ENCODE measurements around the gene DEPP1.

DEPP1 gene

GRCh38 chr10:44970812-44971395 lies 7.7 kb downstream of the DEPP1 start:
- no peaks in the 10 kb centered on the region for H3K36me3 ChIP-seq (ENCODE audit: control insufficient read depth, insufficient read depth, low read length)
- peaks cover 27% of the 10 kb centered on the region for H3K79me2 ChIP-seq
- no peak overlapping the region for H3K4me3 ChIP-seq (ENCODE audit: low read depth, low read length)
- no peaks in the 10 kb centered on the region for H3K27me3 ChIP-seq (ENCODE audit: control insufficient read depth, insufficient read depth, low read length)
- no peak overlapping the region for H3K27ac ChIP-seq
- H3K4me1 ChIP-seq: no peaks in the 10 kb centered on the region
- H3K4me2 ChIP-seq (ENCODE audit: low read length): no peak overlapping the region
- no peak overlapping the region for H3K9ac ChIP-seq
- no peak for TF ChIP-seq CTCF (IDR thresholded peaks at IDR 0.05)
- H3K9me3 ChIP-seq (ENCODE audit: control insufficient read depth, low read length): no peaks in the 10 kb centered on the region
- H2AFZ ChIP-seq: no peak overlapping the region

- no peaks in the 10 kb centered on the region for H3K36me3 ChIP-seq (ENCODE audit: control insufficient read depth, insufficient read depth, low read length)
- no peak overlapping the region for H2AFZ ChIP-seq
- H3K27me3 ChIP-seq (ENCODE audit: control insufficient read depth, insufficient read depth, low read length): no peaks in the 10 kb centered on the region
- H3K27ac ChIP-seq: no peak overlapping the region
- no peak overlapping the region for H3K9ac ChIP-seq
- H3K79me2 ChIP-seq: peaks cover 33% of the 10 kb centered on the region
- no peaks in the 10 kb centered on the region for H3K9me3 ChIP-seq (ENCODE audit: control insufficient read depth, low read length)
- no peak overlapping the region for H3K4me2 ChIP-seq (ENCODE audit: low read length)
- no peak for TF ChIP-seq CTCF (IDR thresholded peaks at IDR 0.05)
- no peak overlapping the region for H3K4me3 ChIP-seq (ENCODE audit: low read depth, low read length)
- peaks cover 3% of the 10 kb centered on the region for H3K4me1 ChIP-seq
Observed at GRCh38 chr10:44969854-44970253, 8.8 kb downstream of the DEPP1 start.

- H3K4me3 ChIP-seq (ENCODE audit: low read depth, low read length): no peak overlapping the region
- H3K9ac ChIP-seq: no peak overlapping the region
- peaks cover 14% of the 10 kb centered on the region for H3K4me1 ChIP-seq
Observed at GRCh38 chr10:44968500-44969400, 9.9 kb downstream of the DEPP1 start.

GRCh38 chr10:44968091-44968490 lies 10.5 kb downstream of the DEPP1 start:
- peaks cover 33% of the 10 kb centered on the region for H3K79me2 ChIP-seq
- peaks cover 17% of the 10 kb centered on the region for H3K4me1 ChIP-seq
- H3K27me3 ChIP-seq (ENCODE audit: control insufficient read depth, insufficient read depth, low read length): no peaks in the 10 kb centered on the region
- H3K27ac ChIP-seq: no peak overlapping the region
- no peak overlapping the region for H3K4me3 ChIP-seq (ENCODE audit: low read depth, low read length)
- H3K9me3 ChIP-seq (ENCODE audit: control insufficient read depth, low read length): no peaks in the 10 kb centered on the region
- no peaks in the 10 kb centered on the region for H3K36me3 ChIP-seq (ENCODE audit: control insufficient read depth, insufficient read depth, low read length)
- TF ChIP-seq CTCF (IDR thresholded peaks at IDR 0.05): no peak
- no peak overlapping the region for H3K4me2 ChIP-seq (ENCODE audit: low read length)
- H2AFZ ChIP-seq: no peak overlapping the region
- no peak overlapping the region for H3K9ac ChIP-seq

More at GRCh38 chr10:44968500-44969400, 9.9 kb downstream of the DEPP1 start:
- H3K27me3 ChIP-seq (ENCODE audit: control insufficient read depth, insufficient read depth, low read length): no peaks in the 10 kb centered on the region
- no peak overlapping the region for H3K4me2 ChIP-seq (ENCODE audit: low read length)
- H2AFZ ChIP-seq: no peak overlapping the region
- peaks cover 33% of the 10 kb centered on the region for H3K79me2 ChIP-seq
- H3K27ac ChIP-seq: no peak overlapping the region
- H3K36me3 ChIP-seq (ENCODE audit: control insufficient read depth, insufficient read depth, low read length): no peaks in the 10 kb centered on the region
- no peak for TF ChIP-seq CTCF (IDR thresholded peaks at IDR 0.05)
- H3K9me3 ChIP-seq (ENCODE audit: control insufficient read depth, low read length): no peaks in the 10 kb centered on the region
